Endothelial cell of umbilical vein (primary cell): ENCODE measurements around the gene NPPA. TPM values are rescaled to one million over a fixed set of nuclear protein-coding genes. Genes with fewer than 3 reads are reported as not detected.

Source experiments
- BruUV-seq: library from RNA; stranded (reverse); fragments of 400-500 nt; replicated peaks from 2 replicates; lab custom pipeline; 2021; lab: Mats Ljungman, UMichigan
- CTCF ChIA-PET: fragments of 300-600, 350-600 bp; sonication (Branson Sonifier 250); formaldehyde crosslinking; loops from one replicate; lab custom pipeline; 2021; ENCODE audit warnings: antibody characterized with exemption, inconsistent platforms; lab: Charles Lee
- POLR2A ChIA-PET: fragments of 300-600, 350-600 bp; sonication (Branson Sonifier 250); formaldehyde crosslinking; loops from one replicate; lab custom pipeline; 2021; ENCODE audit warnings: antibody characterized with exemption, inconsistent platforms; lab: Charles Lee
- DNase-seq: peaks from one replicate; pipeline ENCODE4 v3.0.0-alpha.2; 2011; ENCODE audit warnings: low read depth, low spot score
- FAIRE-seq: peaks from 2 replicates; lab custom pipeline; 2011; peaks lifted over from hg19 to GRCh38; lab: Jason Lieb, UNC
- H2AFZ ChIP-seq: 2 replicates; pipeline ENCODE4 v1.6.0; 2012; ENCODE audit warnings: low read depth, low read length, control low read depth, inconsistent platforms
- H3K27ac ChIP-seq: 2 replicates; pipeline ENCODE4 v1.5.1; 2011; ENCODE audit warnings: low read depth, mild to moderate bottlenecking, control low read depth, low read length, moderate library complexity; ENCODE audit not compliant: insufficient read depth
- H3K27me3 ChIP-seq, 2 experiments: 2 replicates each; pipeline versions ENCODE4 v1.6.0 to v1.6.1; 2011; ENCODE audit warnings: low read length in 2 of 2, mixed read lengths in 1 of 2; ENCODE audit not compliant: control insufficient read depth in 2 of 2, insufficient read depth in 2 of 2
- H3K36me3 ChIP-seq, 2 experiments: 2 replicates in 1 of 2; 3 replicates in 1 of 2; pipeline ENCODE4 v1.5.1; 2011; ENCODE audit warnings: low read length in 2 of 2, mild to moderate bottlenecking in 1 of 2, moderate library complexity in 1 of 2; ENCODE audit not compliant: control insufficient read depth in 2 of 2, insufficient read depth in 2 of 2; ENCODE audit errors: extremely low read depth in 1 of 2
- H3K4me1 ChIP-seq: 3 replicates; pipeline ENCODE4 v1.5.1; 2011; ENCODE audit warnings: mild to moderate bottlenecking, low read length; ENCODE audit not compliant: control insufficient read depth, insufficient read depth; ENCODE audit errors: extremely low read depth
- H3K4me2 ChIP-seq: 2 replicates; pipeline ENCODE4 v1.6.1; 2011; ENCODE audit warnings: low read length, control low read depth, mixed read lengths; ENCODE audit not compliant: insufficient read depth
- H3K4me3 ChIP-seq, 3 experiments: fragments of 200-600 bp in 1 of 3; sonication (generic), shearing (Covaris generic) in 1 of 3; replicated peaks in 1 of 3; 2 replicates each; pipeline ENCODE4 v1.5.1; 2011 to 2016; ENCODE audit warnings: control low read depth in 3 of 3, low read length in 3 of 3, mild to moderate bottlenecking in 2 of 3, inconsistent platforms in 1 of 3, low read depth in 1 of 3, moderate library complexity in 1 of 3; ENCODE audit not compliant: insufficient read depth in 1 of 3
- H3K79me2 ChIP-seq: 2 replicates; pipeline ENCODE4 v1.6.0; 2012; ENCODE audit warnings: low read length, inconsistent platforms; ENCODE audit not compliant: control insufficient read depth, insufficient read depth
- H3K9ac ChIP-seq: replicated peaks from 2 replicates; pipeline ENCODE3; 2011; ENCODE audit warnings: low read length, control low read depth; ENCODE audit not compliant: insufficient read depth; ENCODE audit errors: extremely low read depth
- H3K9me1 ChIP-seq: replicated peaks from 3 replicates; pipeline ENCODE4 v1.6.0; 2011; ENCODE audit warnings: mild to moderate bottlenecking, low read length; ENCODE audit not compliant: control insufficient read depth, insufficient read depth; ENCODE audit errors: extremely low read depth
- H3K9me3 ChIP-seq: replicated peaks from 2 replicates; pipeline ENCODE4 v1.5.1; 2012; ENCODE audit warnings: low read length, inconsistent platforms; ENCODE audit not compliant: control insufficient read depth, insufficient read depth
- H4K20me1 ChIP-seq: replicated peaks from 2 replicates; pipeline ENCODE3; 2011; ENCODE audit warnings: mild to moderate bottlenecking, low read length; ENCODE audit not compliant: control insufficient read depth, insufficient read depth; ENCODE audit errors: extremely low read depth
- EZH2 ChIP-seq: IDR thresholded peaks from 2 replicates; pipeline ENCODE4 v1.6.1; 2012; ENCODE audit warnings: borderline replicate concordance, low read depth, mild to moderate bottlenecking, moderate library complexity, low read length, inconsistent platforms; ENCODE audit not compliant: severe bottlenecking
- FOS ChIP-seq: IDR thresholded peaks from 2 replicates; pipeline ENCODE4 v1.6.1; 2011; ENCODE audit warnings: mild to moderate bottlenecking, low read length, moderate library complexity, borderline replicate concordance; ENCODE audit not compliant: insufficient read depth
- GATA2 ChIP-seq: IDR thresholded peaks from 2 replicates; pipeline ENCODE4 v1.7.0; 2011; ENCODE audit warnings: low read depth, mild to moderate bottlenecking, moderate library complexity, mixed read lengths, low read length; ENCODE audit not compliant: insufficient read length, insufficient read depth
- JUN ChIP-seq: IDR thresholded peaks from 2 replicates; pipeline ENCODE4 v1.6.1; 2011; ENCODE audit warnings: borderline replicate concordance, low read depth; ENCODE audit not compliant: insufficient read length, insufficient read depth
- MYC ChIP-seq: IDR thresholded peaks from one replicate; pipeline ENCODE4 v1.6.1; 2011; ENCODE audit warnings: mild to moderate bottlenecking, low read depth, low read length
- POLR2AphosphoS5 ChIP-seq: IDR thresholded peaks from 2 replicates; pipeline ENCODE4 v1.6.1; 2012; ENCODE audit warnings: low read depth, mild to moderate bottlenecking, control low read depth, low read length, moderate library complexity; ENCODE audit not compliant: insufficient read depth
- dilution Hi-C: fragments of 300-500 bp; cut with MboI; formaldehyde crosslinking; loops from one replicate; pipeline ENCODE4 v1.15.0; 2019; ENCODE audit warnings: low sequenced_read_pairs; ENCODE audit not compliant: extremely low pct_ligation_motif_present
- intact Hi-C: fragments of 100-400 bp; cut with micrococcal nuclease; formaldehyde crosslinking; loops from one replicate; pipeline ENCODE4 v1.10.0; 2022
- polyA plus RNA-seq, 4 experiments: library from polyadenylated mRNA; depleted of rRNA in 3 of 4; stranded (reverse) in 3 of 4; unstranded in 1 of 4; fragments of >200 nt; gene quantifications; 2 replicates each; pipeline versions ENCODE4 v1.2.1 to v1.2.3, GENCODE V29; 2011 to 2012; ENCODE audit warnings: missing spikeins in 1 of 4
- total RNA-seq: library from RNA; stranded (reverse); gene quantifications from 2 replicates; pipeline ENCODE4 v1.2.3, GENCODE V29; 2021
- TF ChIP-seq, protein P1 (sequence below): IDR thresholded peaks from 2 replicates; pipeline ENCODE4 v1.6.1; 2011; ENCODE audit not compliant: insufficient read depth, insufficient read length

Gene NPPA
- total and polyA plus RNA-seq, 2 donors (not counting 3 experiments of a cell fraction or from before 2014, with no cell fraction given): not detected

DNA sequence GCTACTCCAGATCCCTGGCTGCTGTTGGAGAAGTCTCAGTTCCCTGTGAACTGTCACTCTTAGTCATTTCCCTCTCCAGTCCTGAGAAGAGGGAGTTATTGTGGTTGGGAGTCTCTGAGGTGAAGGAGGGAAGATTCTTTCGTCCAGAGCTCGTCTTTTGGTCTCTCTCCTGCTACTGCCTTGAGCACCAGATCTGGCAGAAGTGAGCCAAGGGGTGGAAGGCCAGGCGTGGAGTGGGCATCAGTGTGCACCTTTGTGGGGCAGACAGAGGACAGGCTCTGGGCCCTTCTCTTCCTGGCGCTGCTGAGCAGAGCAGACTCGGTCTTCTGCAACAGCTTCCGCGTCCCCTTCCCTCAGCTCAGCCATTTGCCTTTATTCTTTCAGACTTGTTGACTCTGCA, 22.5 kb downstream of the NPPA start:
- ChIA-PET CTCF (interaction anchor here (1.2 kb wide), 1 partner anchor 19 kb away, joined by 3 read pairs; the partner anchor contains the start of gene CLCN6), POLR2A (no interaction called here)
- dilution Hi-C loops: no loop called here

DNA sequence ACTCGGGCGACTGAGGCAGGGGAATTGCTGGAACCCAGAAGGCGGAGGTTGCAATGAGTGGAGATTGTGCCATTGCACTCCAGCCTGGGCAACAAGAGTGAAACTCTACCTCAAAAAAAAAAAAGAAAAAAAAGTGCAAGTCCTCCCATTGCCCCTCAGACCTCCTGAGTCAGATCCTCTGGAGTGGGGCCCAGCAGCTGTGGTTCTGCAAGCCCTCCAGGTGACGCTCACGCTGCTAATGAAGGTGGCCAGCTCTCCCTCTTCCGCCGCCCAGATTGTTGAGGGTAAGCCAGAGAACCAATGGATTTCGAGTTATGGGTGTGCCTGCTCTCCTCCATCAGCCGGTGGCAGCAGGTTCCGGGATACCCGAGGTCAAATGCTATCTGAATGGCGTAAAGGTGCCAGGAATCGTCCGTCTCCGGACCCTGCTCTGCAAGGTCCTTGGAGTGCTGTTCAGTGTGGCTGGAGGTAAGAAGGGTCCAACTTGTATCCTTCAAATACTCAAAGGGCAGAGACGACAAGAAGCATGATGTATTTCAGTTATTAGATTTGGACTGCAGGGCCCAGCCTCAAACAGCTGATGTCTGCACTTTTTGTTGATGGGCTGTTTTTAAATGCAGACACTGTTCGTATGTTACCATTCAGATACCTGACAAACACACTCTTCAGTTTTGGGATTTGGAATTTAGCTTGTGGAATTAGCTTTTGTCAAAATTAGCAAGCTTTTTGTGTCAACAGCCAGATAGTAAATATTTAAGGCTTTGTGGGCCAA, 24.0 kb downstream of the NPPA start:
- TF ChIP-seq GATA2: no peak
- no peak for TF ChIP-seq EZH2
- TF ChIP-seq MYC: no peak
- TF ChIP-seq, protein P1, sequence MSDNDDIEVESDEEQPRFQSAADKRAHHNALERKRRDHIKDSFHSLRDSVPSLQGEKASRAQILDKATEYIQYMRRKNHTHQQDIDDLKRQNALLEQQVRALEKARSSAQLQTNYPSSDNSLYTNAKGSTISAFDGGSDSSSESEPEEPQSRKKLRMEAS: no peak
- no peak for TF ChIP-seq POLR2AphosphoS5
- Histone ChIP-seq H3K36me3 (peaks cover 26 to 40% of the 10 kb centered on the region in 2 experiments), H4K20me1 (no peaks in the 10 kb centered on the region), H3K9ac (no peak overlapping the region), H3K4me3 (no peak overlapping the region), H3K4me2 (no peak overlapping the region), H3K9me1 (no peaks in the 10 kb centered on the region), H3K4me1 (peaks cover 17% of the 10 kb centered on the region), H3K27me3 (no peaks in the 10 kb centered on the region), H3K9me3 (no peaks in the 10 kb centered on the region), H3K79me2 (no peaks in the 10 kb centered on the region), H2AFZ (no peak overlapping the region), H3K27ac (no peak overlapping the region)
- DNase-seq (no peak), FAIRE-seq (no peak)
- dilution Hi-C loops: no loop called here
- ChIA-PET POLR2A (no interaction called here), CTCF (no interaction called here)
- intact Hi-C loops: no loop called here
- no TSS peak for BruUV-seq

More for the DNA sequence above, 22.5 kb downstream of the NPPA start:
- no peaks in the 10 kb centered on the region for H3K27me3 ChIP-seq
- no peak overlapping the region for H3K27ac ChIP-seq
- H3K9me3 ChIP-seq: no peaks in the 10 kb centered on the region
- no peak for DNase-seq
- no peak overlapping the region for H3K9ac ChIP-seq
- peaks cover 17% of the 10 kb centered on the region for H3K4me1 ChIP-seq
- H4K20me1 ChIP-seq: no peaks in the 10 kb centered on the region
- peaks cover 33 to 49% of the 10 kb centered on the region in 2 experiments for H3K36me3 ChIP-seq
- no peak overlapping the region for H3K4me2 ChIP-seq
- H2AFZ ChIP-seq: no peak overlapping the region
- no peaks in the 10 kb centered on the region for H3K79me2 ChIP-seq
- H3K4me3 ChIP-seq: no peak overlapping the region
- H3K9me1 ChIP-seq: no peaks in the 10 kb centered on the region
- no peak for TF ChIP-seq JUN
- TF ChIP-seq, protein P1: no peak
- no peak for TF ChIP-seq EZH2
- no peak for TF ChIP-seq MYC
- TF ChIP-seq FOS: no peak
- no peak for FAIRE-seq
- intact Hi-C loops: no loop called here
- no TSS peak for BruUV-seq
